ENCODE measurements around the gene SLC41A3.

SLC41A3 gene

GRCh38 chr3:126126286-126126685 lies 42.4 kb upstream of the SLC41A3 start:
- no peak for TF ChIP-seq POLR2A (IDR thresholded peaks at IDR 0.05; ENCODE audit: low read depth, low read length)
- FAIRE-seq (no peak), DNase-seq (ENCODE audit: insufficient read length, low spot score) (no peak)

- TF ChIP-seq POLR2A (IDR thresholded peaks at IDR 0.05; ENCODE audit: low read depth, low read length) = no peak
These were observed 41.9 kb upstream of the SLC41A3 start for GRCh38 chr3:126125781-126126251.

GRCh38 chr3:126125341-126125740 lies 41.4 kb upstream of the SLC41A3 start:
- no peak for TF ChIP-seq POLR2A (IDR thresholded peaks at IDR 0.05; ENCODE audit: low read depth, low read length)
- no peak for FAIRE-seq
- DNase-seq (ENCODE audit: insufficient read length, low spot score) = no peak

More at GRCh38 chr3:126125781-126126251, 41.9 kb upstream of the SLC41A3 start:
- DNase-seq (ENCODE audit: insufficient read length, low spot score) (no peak), FAIRE-seq (no peak)

GRCh38 chr3:126124896-126125295 lies 41.0 kb upstream of the SLC41A3 start:
- DNase-seq (ENCODE audit: insufficient read length, low spot score) (no peak), FAIRE-seq (no peak)
- no peak for TF ChIP-seq POLR2A (IDR thresholded peaks at IDR 0.05; ENCODE audit: low read depth, low read length)

GRCh38 chr3:126124148-126124868 lies 40.4 kb upstream of the SLC41A3 start:
- DNase-seq (ENCODE audit: insufficient read length, low spot score) (no peak), FAIRE-seq (no peak)

GRCh38 chr3:126121632-126122031 lies 37.7 kb upstream of the SLC41A3 start:
- DNase-seq (ENCODE audit: insufficient read length, low spot score) (no peak), FAIRE-seq (no peak)
- no peak for TF ChIP-seq POLR2A (IDR thresholded peaks at IDR 0.05; ENCODE audit: low read depth, low read length)

More at GRCh38 chr3:126124148-126124868, 40.4 kb upstream of the SLC41A3 start:
- TF ChIP-seq POLR2A (IDR thresholded peaks at IDR 0.05; ENCODE audit: low read depth, low read length) = no peak

GRCh38 chr3:126121074-126121473 lies 37.1 kb upstream of the SLC41A3 start:
- TF ChIP-seq POLR2A (IDR thresholded peaks at IDR 0.05; ENCODE audit: low read depth, low read length) = no peak
- DNase-seq (ENCODE audit: insufficient read length, low spot score) = no peak
- FAIRE-seq = no peak

GRCh38 chr3:126119976-126120375 lies 36.1 kb upstream of the SLC41A3 start:
- FAIRE-seq = no peak
- no peak for DNase-seq (ENCODE audit: insufficient read length, low spot score)
- no peak for TF ChIP-seq POLR2A (IDR thresholded peaks at IDR 0.05; ENCODE audit: low read depth, low read length)

GRCh38 chr3:126119008-126119675 lies 35.2 kb upstream of the SLC41A3 start:
- FAIRE-seq (no peak), DNase-seq (ENCODE audit: insufficient read length, low spot score) (no peak)
- TF ChIP-seq POLR2A (IDR thresholded peaks at IDR 0.05; ENCODE audit: low read depth, low read length) = no peak

GRCh38 chr3:126118591-126118990 lies 34.7 kb upstream of the SLC41A3 start:
- TF ChIP-seq POLR2A (IDR thresholded peaks at IDR 0.05; ENCODE audit: low read depth, low read length) = no peak
- DNase-seq (ENCODE audit: insufficient read length, low spot score) (no peak), FAIRE-seq (no peak)

- TF ChIP-seq POLR2A (IDR thresholded peaks at IDR 0.05; ENCODE audit: low read depth, low read length) = no peak
- no peak for FAIRE-seq
- DNase-seq (ENCODE audit: insufficient read length, low spot score) = no peak
These were observed 33.9 kb upstream of the SLC41A3 start for GRCh38 chr3:126117786-126118185.

- DNase-seq (ENCODE audit: insufficient read length, low spot score) = no peak
- no peak for TF ChIP-seq POLR2A (IDR thresholded peaks at IDR 0.05; ENCODE audit: low read depth, low read length)
- FAIRE-seq = no peak
These were observed 33.3 kb upstream of the SLC41A3 start for GRCh38 chr3:126117212-126117611.

GRCh38 chr3:126116526-126116925 lies 32.6 kb upstream of the SLC41A3 start:
- DNase-seq (ENCODE audit: insufficient read length, low spot score) = no peak
- no peak for FAIRE-seq
- no peak for TF ChIP-seq POLR2A (IDR thresholded peaks at IDR 0.05; ENCODE audit: low read depth, low read length)

- no peak for DNase-seq (ENCODE audit: insufficient read length, low spot score)
- TF ChIP-seq POLR2A (IDR thresholded peaks at IDR 0.05; ENCODE audit: low read depth, low read length) = no peak
These were observed 30.8 kb upstream of the SLC41A3 start for GRCh38 chr3:126114443-126115386.

More at GRCh38 chr3:126114443-126115386, 30.8 kb upstream of the SLC41A3 start:
- FAIRE-seq = no peak

Measured in H54 (cell line).